ENCODE data around the gene LEKR1.
"Not testable (repeated sequence)": the region's sequence is repeated elsewhere in the genome, so short reads cannot be mapped to it uniquely, and the experiment has no call there.

The LEKR1 gene

DNA sequence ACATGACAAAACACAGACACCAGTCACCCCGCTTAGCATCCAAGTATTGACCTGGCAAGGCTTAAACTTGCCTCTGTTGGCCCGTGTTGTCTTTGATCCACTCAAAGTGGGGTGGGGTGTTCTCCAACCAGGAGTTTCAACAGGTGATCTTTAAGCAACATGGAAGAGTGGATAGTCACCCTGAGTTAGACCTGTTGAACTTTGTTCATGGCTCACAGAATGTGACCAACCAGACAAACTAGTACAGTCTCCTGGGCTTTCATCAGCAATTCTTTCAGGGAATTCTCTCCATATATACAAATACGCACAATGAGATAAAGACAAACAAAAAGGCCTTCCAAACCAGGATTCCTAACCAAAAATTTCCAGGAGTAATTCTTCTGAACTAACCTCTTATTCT is 11.9 kb downstream of the LEKR1 start:
- DNase-seq: no peak

DNA sequence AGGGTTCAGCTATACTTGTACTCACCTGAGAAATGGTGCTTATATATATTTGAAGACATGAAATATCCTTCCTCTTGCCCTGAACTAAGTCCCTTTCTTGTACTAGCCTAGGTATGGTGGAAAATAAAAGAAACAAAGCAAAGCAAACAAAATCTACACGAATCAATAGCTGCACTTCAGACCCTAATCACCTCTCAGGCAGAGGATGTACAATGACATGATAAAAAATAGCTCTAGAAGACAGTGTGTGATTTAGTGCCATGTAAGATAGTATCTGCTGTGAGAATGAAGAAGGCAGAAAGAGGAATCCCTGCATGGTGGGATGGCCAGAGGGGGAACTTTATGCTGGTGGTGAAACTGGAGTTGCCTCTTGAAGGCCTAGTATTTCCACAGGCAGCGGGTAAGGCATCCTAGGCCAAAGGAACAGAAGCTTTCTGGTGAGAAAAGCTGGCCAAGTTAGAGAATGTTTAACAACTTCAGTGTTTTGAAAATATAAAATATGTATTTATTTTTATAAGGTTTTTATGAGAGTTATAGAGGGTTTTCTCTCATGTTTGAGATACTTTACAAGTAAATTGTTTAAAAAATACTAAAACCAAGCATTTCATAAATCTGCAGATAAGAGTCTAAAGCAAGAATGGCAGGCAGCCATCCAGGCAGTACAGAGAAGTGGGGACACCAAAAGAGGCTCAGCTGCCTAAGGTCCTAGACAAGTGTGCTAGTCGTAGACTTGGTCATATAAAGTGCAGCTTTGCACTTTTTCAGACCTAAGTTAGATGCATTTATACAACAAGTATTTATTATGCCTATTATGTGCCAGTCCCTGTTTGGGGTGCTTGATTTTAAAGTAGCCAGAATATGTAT is 14.9 kb downstream of the LEKR1 start:
- DNase-seq: no peak

DNA sequence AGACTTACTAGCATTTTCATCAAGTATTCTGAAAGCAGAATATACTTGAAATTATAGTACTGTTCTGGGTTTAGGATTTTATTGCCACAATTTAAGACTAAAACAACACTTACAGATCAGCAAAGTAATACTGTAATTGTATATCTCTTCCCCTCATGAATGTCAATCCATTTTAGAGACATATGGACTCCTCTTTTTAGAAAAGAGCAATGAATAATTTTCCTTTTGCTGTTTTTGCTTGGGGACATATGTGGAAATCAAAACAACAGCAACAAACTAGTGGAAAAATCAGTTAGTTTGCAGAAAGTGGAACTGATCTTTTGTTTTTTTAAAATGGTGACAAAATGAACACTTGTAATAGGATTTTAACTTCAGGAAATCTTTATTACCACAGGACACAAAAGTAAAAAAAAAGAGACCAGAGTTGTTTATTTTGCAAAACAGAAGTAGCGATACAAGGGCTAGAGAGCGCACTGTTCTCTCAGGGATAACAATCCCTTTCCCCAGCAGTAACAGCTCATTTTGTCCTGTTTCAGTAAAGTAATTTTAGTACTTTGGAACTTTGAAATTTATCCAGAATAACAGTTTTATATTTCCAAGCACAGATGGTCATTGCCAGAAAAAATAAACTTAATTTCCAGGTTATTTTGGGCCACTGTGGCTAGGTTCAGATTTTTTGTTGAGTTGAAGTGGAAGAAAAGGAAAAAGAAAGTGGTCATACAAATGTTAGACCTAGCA is 17.1 kb downstream of the LEKR1 start:
- no peak for DNase-seq

DNA sequence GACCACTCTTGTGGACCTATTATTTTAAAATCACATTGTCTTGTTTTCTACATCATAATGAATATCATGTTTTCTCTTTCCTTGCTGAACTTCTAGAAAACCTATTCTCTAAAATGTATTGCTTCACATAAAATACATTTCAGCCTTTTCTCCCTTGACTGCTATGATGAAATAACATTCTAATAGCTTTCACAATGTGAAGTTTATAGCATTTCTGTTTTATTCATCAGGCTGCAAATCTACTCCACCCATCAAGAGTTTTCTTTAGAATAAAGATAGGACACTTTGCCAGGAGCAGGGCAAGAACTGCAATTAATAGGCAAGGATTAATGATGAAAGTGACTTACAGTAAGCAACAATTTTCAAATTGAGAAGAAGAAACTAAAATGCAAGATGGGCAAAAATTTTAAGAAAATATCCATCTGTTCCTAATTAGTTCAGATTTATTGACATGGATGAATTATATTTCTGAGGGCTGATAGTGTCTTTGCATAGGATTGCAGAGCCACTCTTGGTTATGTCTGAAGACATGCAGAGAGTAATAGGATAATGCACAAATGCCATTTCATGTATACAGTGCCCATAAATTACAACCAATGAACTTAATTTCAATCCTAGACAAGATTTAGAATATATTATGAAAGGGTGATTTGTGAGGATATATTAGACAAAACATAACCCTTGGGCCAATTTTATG is 21.7 kb downstream of the LEKR1 start:
- DNase-seq: no peak

DNA sequence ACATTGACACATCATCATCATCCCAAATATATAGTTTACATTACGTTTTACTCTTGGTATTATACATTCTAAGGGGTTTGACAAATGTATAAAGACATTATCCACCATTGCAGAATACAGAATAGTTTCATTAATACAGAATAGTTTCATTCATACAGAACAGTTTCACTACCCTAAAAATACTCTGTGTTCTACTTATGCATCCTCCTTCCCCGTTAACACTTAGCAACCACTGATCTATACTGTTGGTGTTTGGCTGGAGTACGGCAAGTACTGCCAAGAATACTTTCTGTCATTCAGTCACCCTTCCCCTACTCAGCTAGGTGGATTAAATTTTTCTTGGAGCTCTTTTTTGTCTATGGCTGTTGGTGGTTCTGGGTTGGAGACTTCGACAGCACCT is 33.4 kb downstream of the LEKR1 start:
- DNase-seq: no peak

DNA sequence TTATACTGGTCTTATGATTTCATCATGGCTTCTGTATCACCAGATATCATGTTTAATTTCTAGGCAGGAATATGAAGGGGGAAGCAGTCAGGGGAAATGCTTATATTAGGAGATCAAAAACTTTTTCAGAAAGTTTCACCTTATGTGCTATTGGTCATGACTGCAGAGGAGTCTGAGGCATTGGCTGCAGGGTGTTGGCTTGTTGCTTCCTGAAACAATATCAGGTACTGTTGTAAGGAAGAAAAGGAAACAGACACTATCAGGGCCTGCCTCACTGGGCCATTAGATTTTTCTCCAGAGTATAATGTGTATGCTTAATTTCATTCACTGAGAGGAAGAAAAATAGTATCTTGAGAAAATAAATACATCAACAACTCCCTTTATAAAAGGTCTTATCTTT is 34.7 kb downstream of the LEKR1 start:
- DNase-seq: no peak

DNA sequence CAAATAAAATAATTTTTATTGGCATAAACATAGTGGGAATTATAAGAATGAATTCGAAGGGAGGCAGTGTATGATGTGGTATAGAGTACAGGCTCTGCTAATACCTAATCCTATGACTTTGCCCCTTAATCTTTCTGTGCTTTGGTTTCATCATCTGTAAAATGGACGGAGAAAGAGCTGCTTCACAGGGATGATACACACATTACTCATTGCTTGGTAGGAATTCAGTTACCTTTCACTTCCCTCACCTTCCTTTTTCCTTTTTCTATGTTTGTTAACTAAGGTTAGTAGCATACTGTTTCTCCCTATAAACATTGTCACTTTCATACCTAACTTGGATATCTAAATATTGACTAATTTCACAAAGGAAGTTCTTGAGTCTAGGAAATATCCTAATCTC is 36.2 kb downstream of the LEKR1 start:
- DNase-seq: no peak

DNA sequence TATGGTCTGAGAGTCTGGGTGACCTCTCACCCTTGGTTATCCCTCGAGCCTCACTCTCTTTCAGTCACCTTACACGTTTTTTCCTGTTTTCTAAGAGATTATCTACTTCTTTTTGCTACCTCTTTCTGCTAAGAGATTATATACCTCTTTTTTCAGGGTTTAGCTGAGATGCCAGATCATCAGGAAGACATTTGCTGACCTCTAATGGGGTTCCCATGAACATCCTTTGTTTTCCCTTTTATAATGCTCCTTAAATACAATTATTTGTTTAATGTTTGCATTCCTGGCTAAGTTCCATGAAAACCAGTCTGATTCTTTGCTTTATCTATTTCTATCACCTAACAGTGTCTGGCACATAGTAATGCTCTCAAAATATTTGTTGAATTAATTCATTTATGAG is 39.6 kb downstream of the LEKR1 start:
- no peak for DNase-seq

DNA sequence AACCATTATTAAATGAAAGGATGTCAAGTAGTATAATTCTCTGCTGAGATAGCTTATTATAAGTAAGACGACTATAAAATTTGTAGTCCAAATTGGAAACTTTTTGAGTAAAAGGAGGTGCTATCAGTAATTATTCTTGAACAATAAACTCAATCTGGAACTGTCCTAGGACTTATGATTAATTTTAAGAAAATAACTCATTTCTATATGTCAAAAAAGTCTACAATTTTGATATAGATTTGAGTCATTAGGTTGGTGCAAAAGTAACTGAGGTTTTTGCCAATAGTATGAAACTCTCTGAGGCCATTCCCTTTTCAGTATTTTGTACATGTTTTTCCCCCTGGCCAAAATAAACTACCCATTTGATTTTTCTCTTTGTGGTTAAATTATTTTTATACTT is 41.0 kb downstream of the LEKR1 start:
- no peak for DNase-seq

DNA sequence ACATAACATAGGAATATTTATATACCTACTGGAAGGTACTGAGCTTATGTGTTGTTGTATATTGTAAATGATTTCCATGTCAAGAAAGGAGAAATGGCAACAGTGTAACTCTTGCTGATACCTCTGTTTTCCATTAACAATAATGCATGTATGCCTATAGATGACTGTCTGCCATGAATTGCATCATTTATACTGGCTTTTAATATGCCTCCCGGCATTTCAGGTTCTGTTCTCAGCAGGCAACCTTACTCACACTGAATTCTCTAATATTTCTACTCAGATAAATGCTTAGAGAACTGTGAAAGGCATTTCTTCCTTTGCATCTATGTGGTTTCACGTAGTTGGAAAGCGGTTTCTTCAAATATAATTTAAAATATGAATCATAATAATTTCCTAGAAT is 41.8 kb downstream of the LEKR1 start:
- DNase-seq: no peak

DNA sequence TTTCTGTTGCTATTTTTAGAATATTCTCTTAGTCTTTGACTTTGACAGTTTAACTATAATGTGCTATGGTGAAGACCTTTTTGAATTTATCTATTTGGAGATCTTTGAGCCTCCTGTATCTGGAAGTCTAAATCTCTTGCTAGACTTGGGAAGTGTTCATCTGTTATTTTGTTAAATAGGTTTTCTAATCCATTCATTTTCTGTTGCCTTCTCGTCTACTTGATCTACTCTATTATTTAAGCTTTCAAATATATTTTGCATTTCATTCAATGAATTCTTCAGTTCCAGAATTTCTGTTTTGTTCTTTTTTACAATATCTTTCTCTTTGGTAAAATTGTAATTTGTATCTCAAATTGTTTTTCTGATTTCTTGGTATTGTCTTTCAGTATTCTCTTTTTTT is 47.8 kb downstream of the LEKR1 start:
- no peak for DNase-seq

DNA sequence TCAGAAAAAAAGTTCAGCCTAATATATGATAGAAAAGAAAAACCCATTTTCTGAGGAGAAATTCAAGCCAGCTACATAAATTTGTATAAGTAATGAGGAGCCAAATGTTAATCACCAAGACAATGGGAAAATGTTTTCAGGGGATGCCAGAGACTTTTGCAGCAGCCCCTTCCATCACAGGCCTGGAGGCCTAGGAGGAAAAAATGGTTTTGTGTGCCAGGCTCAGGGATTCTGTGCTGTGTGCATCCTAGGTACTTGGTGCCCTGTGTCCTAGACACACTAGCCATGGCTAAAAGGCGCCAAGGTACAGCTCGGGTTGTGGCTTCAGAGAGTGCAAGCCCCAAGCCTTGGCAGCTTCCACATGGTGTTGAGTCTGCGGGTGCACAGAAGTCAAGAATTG is 53.3 kb downstream of the LEKR1 start:
- not testable (repeated sequence) for DNase-seq

DNA sequence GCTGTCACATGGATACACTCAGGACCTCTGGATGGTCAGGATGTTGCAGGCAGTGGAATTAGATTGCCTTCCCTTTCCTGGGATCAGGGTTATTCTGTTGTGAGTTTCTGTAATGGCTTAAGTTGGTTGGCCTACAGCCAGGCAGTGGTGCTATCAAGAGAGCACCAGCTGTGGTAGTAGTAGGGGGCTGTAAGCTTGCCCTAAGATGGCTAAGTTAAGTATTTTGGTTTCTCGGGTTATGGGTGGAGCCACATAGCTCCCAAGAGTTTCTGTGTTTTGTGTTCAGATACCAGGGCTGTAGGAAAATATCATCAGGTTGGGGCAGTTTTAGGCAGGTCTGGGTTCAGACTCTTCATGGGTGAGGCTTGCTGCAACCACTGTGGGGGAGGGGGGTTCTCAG is 59.6 kb downstream of the LEKR1 start:
- DNase-seq: no peak

DNA sequence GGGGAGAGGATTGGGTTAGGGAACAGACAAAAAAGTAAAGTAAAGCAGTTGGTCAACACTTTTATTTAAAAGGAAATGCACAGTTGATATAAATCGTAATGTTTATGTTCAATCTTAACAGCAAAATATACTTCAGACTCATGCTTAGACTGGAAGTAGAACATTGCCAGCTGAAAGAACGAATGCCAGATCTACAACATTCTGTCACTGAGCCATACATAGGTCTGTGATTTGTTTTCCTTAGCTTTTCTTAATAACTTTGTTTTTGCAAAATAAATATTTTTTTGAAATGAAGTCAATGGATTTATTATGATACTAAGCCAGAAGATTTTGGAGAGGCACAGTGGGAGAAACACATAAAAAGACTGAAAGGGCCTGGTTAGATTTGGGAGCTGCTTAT is 62.0 kb downstream of the LEKR1 start:
- no peak for DNase-seq

DNA sequence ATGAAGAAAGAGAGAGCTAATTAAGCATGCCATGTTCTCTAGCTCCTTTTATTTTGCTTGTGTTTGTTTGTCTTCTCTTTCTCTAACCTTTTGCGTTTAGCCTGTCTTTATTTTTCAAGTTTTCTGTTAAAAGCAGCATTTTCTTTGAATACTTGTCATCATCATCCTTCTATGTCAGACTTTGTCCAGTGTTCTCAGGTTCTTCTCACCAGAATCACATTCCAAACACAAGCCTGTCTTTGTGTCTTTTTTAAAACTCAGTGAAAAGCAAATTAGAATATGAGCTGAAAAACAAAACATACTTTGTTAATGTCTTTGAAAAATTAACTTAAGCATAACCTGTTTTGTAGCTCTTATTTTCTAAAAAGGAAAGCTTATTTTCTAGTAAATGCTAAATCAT is 62.4 kb downstream of the LEKR1 start:
- DNase-seq: no peak

DNA sequence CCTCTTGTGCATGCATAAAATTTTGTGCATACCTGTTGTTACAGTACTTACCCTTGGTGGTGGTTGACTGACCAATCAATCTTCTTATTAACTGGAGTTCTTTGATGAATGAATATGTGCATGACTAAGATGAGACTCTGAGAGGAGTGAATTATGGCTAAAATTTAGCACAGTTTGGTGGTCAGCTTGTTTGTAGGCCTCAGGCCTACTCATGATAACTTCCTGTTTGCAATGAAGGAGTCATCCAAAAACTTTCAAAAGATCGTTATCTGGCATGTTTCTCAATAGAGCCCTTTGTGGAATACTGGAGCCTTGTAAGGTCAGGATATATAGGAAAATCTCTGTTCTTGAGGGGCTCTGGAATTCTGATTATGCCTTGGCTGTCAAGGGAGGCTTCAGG is 66.5 kb downstream of the LEKR1 start:
- DNase-seq: no peak

DNA sequence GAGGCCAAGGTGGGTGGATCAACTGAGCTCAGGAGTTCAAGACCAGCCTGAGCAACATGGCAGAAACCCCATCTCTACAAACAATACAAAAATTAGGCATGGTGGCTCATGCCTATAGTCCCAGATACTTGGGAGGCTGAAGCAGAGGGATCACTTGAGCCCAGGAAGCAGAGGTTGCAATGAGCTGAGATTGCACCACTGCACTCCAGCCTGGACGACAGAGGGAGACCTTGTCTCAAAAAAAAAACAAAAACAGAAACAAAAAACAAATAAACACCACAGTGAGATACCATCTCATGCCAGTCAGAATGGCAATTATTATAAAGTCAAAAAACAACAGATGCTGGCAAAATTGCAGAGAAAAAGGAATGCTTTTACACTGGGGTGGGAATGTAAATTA is 69.2 kb downstream of the LEKR1 start:
- not testable (repeated sequence) for DNase-seq

DNA sequence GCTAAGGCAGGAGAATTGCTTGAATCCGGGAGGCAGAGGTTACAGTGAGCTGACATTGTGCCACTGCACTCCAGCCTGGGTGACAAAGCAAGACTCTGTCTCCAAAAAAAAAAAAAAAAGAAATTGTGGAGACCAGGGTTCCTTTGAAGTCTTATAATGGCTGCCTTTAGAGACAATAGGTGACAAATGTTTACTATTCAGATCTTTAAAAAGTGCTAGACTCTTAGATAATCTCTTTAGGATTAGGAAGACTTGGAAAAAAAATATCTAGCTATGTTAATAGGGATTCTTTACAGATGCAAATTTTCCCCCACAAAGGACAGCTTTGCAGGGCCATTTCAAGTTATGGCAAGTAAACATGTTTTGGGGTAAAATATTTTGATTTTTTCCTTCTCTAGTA is 71.7 kb downstream of the LEKR1 start:
- DNase-seq: not testable (repeated sequence)

DNA sequence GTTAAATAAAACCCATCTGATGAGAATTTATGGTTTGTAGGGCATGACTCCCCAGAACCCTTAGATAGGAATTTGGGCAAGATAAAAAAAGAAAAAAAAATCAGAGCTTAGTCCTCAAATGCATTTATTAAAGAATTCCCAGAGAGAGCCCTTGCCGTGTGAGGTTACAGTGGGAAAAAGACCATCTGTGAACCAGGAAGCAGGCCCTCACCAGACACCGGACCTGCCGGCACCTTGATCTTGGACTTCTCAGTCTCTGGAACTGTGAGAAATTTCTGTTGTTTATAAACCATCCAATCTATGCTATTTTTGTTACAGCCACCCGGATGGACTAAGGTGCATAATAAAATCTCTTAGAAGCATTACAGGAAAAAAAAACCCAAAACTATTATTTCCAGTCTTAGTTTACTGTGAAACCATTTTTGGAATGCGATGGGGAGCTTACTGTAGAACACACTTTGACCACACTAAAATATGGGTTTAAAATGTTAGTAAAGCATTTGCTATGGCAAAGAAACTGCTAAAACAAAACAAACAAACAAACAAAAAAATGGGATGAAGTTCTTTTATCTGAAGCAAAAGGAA is 72.2 kb downstream of the LEKR1 start:
- DNase-seq: no peak

DNA sequence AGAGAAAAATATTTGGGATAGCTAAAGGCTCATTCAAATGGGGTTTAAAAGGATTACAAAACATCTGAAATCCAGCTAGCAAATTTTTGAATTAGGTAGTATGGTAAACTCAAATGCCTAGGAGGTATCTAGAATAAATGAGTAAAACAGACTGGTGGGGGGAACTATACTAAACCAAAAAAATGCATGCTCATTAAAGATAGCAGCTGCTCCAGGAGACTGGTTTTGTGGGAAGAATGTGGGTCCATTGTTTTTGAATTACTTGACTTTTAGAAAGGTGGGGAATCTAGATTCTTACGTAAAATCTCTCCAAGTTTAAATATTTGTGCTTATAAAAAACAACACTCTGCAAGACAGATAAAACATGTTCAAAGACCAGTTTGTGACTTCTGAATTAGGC is 73.8 kb downstream of the LEKR1 start:
- no peak for DNase-seq

DNA sequence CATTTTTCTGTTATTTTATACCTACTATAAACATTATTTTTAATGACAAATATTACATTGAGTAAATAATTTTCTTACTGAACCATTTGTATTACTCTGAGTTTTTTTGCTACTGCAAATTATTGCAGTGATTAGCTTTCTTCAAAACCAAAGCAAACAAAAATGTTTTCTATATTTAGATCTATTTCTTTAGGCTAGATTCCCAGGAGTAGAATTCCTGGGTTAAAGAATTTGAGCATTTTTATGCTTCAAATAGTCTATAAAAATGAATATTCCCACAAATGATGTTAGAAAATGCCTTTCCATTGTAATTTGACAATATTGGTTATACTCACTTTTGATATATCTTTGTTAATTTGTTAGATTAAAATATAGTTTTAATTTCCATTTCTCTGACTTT is 76.8 kb downstream of the LEKR1 start:
- DNase-seq: no peak

DNA sequence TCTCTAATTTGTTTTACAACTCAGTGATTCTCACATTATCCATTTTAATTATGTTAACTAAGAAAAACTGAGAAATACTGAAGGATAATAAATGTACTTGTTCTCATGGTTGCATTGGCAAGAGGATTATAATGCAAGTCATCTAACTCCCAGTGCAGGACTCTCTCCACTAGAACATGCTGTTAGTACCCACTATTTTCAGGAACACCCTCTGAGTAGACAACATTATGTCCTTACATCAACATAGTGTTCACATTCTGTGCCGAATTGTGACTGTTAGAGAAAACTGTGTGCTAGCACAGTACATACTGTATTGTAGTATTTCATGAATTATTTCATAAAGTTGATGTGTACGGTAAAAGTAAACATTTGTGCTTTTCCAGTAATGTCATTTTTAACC is 80.1 kb downstream of the LEKR1 start:
- DNase-seq: no peak

DNA sequence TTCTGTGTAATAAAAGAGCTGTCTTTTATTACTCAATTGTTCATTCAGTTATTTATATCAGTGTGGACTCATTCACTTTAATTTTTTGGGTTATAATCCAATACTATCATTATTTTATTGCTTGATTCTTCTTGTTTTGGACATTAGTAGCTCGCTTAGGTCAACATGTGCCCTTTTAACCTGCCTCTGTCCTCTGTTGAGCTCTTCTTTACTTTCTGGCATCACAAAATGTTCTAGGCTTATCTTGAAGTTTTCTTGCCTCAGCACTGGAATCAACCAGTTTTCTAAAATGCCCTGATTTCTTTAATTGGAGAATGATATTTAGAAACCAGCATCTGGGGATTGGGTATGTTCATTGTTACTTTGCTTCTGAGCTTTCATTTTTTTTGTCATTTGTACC is 82.2 kb downstream of the LEKR1 start:
- DNase-seq: no peak

DNA sequence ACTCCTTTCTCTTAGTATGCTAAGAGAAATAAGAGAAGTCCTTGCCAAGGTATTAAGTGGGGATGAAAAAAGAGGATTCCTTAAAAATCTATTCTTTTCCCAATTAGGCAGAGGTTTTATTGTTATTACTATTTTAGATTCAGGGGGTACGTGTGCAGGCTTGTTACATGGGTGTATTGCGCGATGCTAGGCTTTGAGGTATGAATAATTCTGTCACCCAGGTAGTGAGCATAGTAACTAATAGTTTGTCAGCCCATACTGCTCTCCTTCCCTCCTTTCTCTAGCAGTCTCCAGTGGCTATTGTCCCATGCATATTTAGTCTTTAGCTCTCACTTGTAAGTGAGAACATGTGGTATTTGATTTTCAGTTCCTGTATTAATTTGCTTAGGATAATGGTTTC is 83.9 kb downstream of the LEKR1 start:
- DNase-seq: no peak

Measured in cortex of kidney (tissue), 1 donor.